ENCODE data around the gene C1orf115.
"Not testable (repeated sequence)": the region's sequence is repeated elsewhere in the genome, so short reads cannot be mapped to it uniquely, and the experiment has no call there.

C1orf115 gene

GRCh38 chr1:220694866-220695382 is 4.8 kb downstream of the C1orf115 start:
- DNase-seq (ENCODE audit: low read depth in 2 of 2): no peak

- no peak for DNase-seq (ENCODE audit: low read depth in 2 of 2)
These were observed 5.3 kb downstream of the C1orf115 start for GRCh38 chr1:220695426-220695825.

GRCh38 chr1:220696226-220696862 is 6.2 kb downstream of the C1orf115 start:
- DNase-seq (ENCODE audit: low read depth in 2 of 2): no peak

GRCh38 chr1:220696863-220697231 is 6.7 kb downstream of the C1orf115 start:
- no peak for DNase-seq (ENCODE audit: low read depth in 2 of 2)

- DNase-seq (ENCODE audit: low read depth in 2 of 2): no peak
These were observed 7.2 kb downstream of the C1orf115 start for GRCh38 chr1:220697326-220697725.

- DNase-seq (ENCODE audit: low read depth in 2 of 2): no peak
These were observed 8.4 kb downstream of the C1orf115 start for GRCh38 chr1:220698607-220699016.

- no peak for DNase-seq (ENCODE audit: low read depth in 2 of 2)
These were observed 8.9 kb downstream of the C1orf115 start for GRCh38 chr1:220699044-220699443.

- no peak for DNase-seq (ENCODE audit: low read depth in 2 of 2)
These were observed 10.5 kb downstream of the C1orf115 start for GRCh38 chr1:220700556-220701179.

- DNase-seq (ENCODE audit: low read depth in 2 of 2): no peak
These were observed 11.8 kb downstream of the C1orf115 start for GRCh38 chr1:220701974-220702373.

- DNase-seq (ENCODE audit: low read depth in 2 of 2): no peak
These were observed 12.6 kb downstream of the C1orf115 start for GRCh38 chr1:220702733-220703270.

- no peak for DNase-seq (ENCODE audit: low read depth in 2 of 2)
These were observed 13.1 kb downstream of the C1orf115 start for GRCh38 chr1:220703305-220703704.

- DNase-seq (ENCODE audit: low read depth in 2 of 2): no peak
These were observed 15.6 kb downstream of the C1orf115 start for GRCh38 chr1:220705782-220706181.

GRCh38 chr1:220706480-220706879 is 16.3 kb downstream of the C1orf115 start:
- DNase-seq (ENCODE audit: low read depth in 2 of 2): no peak

GRCh38 chr1:220707160-220707559 is 17.0 kb downstream of the C1orf115 start:
- DNase-seq (ENCODE audit: low read depth in 2 of 2): no peak

- no peak for DNase-seq (ENCODE audit: low read depth in 2 of 2)
These were observed 18.1 kb downstream of the C1orf115 start for GRCh38 chr1:220708244-220708643.

GRCh38 chr1:220708936-220709801 is 19.0 kb downstream of the C1orf115 start:
- no peak for DNase-seq (ENCODE audit: low read depth in 2 of 2)

GRCh38 chr1:220710333-220710732 is 20.2 kb downstream of the C1orf115 start:
- no peak for DNase-seq (ENCODE audit: low read depth in 2 of 2)

GRCh38 chr1:220711056-220711809 is 21.1 kb downstream of the C1orf115 start:
- no peak for DNase-seq (ENCODE audit: low read depth in 2 of 2)

- DNase-seq (ENCODE audit: low read depth in 2 of 2): not testable (repeated sequence)
These were observed 25.8 kb downstream of the C1orf115 start for GRCh38 chr1:220715986-220716385.

- no peak for DNase-seq (ENCODE audit: low read depth in 2 of 2)
These were observed 27.9 kb downstream of the C1orf115 start for GRCh38 chr1:220717800-220718640.

GRCh38 chr1:220721266-220721665 is 31.1 kb downstream of the C1orf115 start:
- not testable (repeated sequence) for DNase-seq (ENCODE audit: low read depth in 2 of 2)
